ENCODE measurements around the gene SAG. TPM values are rescaled to one million over a fixed set of nuclear protein-coding genes. Genes with fewer than 3 reads are reported as not detected.

Gene SAG
- total RNA-seq, 2 donors from 2014 or later = 0.45 TPM; not detected in 1

DNA sequence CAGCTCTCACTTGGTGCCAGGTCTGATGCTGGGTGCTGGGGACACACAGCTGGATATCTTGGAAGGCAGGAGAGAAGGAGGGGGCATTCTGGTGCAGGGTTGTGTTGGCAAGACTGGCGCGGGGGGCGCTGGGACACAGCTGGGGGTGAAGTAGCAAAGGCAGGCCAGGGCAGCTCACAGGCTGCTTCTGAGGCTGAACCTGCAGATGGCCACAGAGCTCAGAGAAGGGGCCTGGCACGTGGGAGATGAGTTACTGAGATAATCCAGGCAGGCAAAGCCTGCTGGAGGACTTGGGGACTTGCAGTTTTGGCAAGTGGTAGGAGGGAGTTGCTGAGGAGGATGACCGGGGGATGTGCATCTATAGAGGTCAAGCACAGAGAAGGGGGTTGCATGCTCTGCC, 30.4 kb downstream of the SAG start:
- 58% methylated on average over 5 of the region's 5 CpGs for WGBS
- Histone ChIP-seq H3K4me3 (no peak overlapping the region), H3K4me1 (replicated peaks) (no peaks in the 10 kb centered on the region), H3K27me3 (replicated peaks; ENCODE audit: insufficient read depth) (no peaks in the 10 kb centered on the region), H3K36me3 (no peaks in the 10 kb centered on the region), H3K9me3 (no peaks in the 10 kb centered on the region), H3K27ac (no peak overlapping the region)
- TF ChIP-seq POLR2A (IDR thresholded peaks at IDR 0.05) = no peak
- no peak for TF ChIP-seq POLR2AphosphoS5 (IDR thresholded peaks at IDR 0.05)
- TF ChIP-seq, protein P1, sequence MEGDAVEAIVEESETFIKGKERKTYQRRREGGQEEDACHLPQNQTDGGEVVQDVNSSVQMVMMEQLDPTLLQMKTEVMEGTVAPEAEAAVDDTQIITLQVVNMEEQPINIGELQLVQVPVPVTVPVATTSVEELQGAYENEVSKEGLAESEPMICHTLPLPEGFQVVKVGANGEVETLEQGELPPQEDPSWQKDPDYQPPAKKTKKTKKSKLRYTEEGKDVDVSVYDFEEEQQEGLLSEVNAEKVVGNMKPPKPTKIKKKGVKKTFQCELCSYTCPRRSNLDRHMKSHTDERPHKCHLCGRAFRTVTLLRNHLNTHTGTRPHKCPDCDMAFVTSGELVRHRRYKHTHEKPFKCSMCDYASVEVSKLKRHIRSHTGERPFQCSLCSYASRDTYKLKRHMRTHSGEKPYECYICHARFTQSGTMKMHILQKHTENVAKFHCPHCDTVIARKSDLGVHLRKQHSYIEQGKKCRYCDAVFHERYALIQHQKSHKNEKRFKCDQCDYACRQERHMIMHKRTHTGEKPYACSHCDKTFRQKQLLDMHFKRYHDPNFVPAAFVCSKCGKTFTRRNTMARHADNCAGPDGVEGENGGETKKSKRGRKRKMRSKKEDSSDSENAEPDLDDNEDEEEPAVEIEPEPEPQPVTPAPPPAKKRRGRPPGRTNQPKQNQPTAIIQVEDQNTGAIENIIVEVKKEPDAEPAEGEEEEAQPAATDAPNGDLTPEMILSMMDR (IDR thresholded peaks at IDR 0.05) = no peak
- no peak for DNase-seq (ENCODE audit: low spot score)
- intact Hi-C loops (cut with DNase I) = no loop called here

DNA sequence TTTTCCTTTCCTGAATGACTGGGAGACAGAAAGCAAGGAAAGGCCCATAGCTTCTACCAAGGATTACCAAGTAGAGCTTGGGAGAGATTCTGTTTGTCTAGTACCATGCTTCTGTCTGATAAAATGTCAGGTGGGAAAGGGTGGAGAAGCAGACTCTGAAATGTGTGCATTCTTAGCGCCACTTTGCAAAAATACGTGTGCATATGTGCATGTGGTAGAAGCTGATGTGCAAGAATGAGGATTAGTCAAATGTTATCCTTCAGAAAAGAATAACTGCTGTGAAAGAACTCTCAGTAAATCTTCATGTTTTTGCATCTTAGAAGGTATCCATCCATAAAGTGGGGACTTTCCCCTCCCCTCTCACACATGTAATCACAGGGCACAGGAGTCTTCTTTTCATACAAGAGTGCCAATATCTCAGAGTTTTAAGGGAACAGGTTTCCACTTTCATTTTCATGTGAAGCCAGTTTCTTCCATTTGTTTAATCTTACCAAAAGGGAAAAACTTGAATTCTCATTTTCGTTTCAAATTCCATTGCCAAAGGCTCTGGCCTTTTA, 31.3 kb downstream of the SAG start:
- Histone ChIP-seq H3K27me3 (replicated peaks; ENCODE audit: insufficient read depth) (no peaks in the 10 kb centered on the region), H3K4me3 (no peak overlapping the region), H3K4me1 (replicated peaks) (no peaks in the 10 kb centered on the region), H3K27ac (no peak overlapping the region), H3K36me3 (no peaks in the 10 kb centered on the region), H3K9me3 (no peaks in the 10 kb centered on the region)
- intact Hi-C loops (cut with DNase I) = no loop called here
- DNase-seq (ENCODE audit: low spot score) = no peak
- TF ChIP-seq POLR2A (IDR thresholded peaks at IDR 0.05) = no peak
- WGBS = 84% methylated on average over 3 of the region's 3 CpGs

DNA sequence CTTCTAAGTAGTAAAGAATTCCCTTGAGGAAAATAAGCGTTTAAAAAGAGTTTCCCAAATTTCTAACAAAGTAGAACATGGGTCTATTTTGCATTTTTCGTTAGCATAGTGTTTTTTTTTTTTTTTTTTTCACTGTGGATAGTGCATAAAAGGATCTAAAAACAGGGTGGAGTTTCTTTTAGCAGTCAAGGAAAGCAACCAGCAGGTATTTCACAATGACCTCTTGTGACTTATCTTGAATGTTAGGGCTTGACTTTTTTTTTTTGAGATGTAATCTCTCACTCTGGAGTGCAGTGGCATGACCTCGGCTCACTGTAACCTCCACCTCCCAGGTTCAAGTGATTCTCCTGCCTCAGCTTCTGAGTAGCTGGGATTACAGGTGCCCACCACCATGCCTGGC, 31.8 kb downstream of the SAG start:
- no peaks in the 10 kb centered on the region for H3K4me1 ChIP-seq (replicated peaks)
- no peaks in the 10 kb centered on the region for H3K27me3 ChIP-seq (replicated peaks; ENCODE audit: insufficient read depth)
- no peaks in the 10 kb centered on the region for H3K9me3 ChIP-seq
- intact Hi-C loops (cut with DNase I) = no loop called here
- 58% methylated on average over 3 of the region's 3 CpGs for whole genome bisulfite sequencing
- no peaks in the 10 kb centered on the region for H3K36me3 ChIP-seq
- no peak overlapping the region for H3K4me3 ChIP-seq
- H3K27ac ChIP-seq = no peak overlapping the region
- no peak for DNase-seq (ENCODE audit: low spot score)
- TF ChIP-seq POLR2AphosphoS5 (IDR thresholded peaks at IDR 0.05) = no peak
- no peak for TF ChIP-seq POLR2A (IDR thresholded peaks at IDR 0.05)

DNA sequence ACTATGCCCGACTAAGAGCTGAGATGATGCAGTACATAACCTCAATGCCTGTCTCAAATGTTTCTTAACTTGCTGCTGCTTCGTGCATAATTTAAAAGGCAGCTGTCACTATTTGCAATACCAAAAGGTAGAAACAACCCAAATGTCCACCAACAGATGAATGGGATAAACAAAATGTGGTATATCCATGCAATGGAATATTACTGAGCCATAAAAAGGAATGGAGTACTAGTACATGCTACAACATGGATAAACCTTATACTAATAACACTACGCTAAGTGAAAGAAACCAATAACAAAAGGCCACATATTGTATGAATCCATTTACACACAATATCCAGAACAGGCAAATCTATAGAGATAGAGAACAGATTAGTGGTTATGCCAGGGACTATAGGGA, 33.7 kb downstream of the SAG start:
- Histone ChIP-seq H3K4me1 (replicated peaks) (no peaks in the 10 kb centered on the region), H3K9me3 (no peaks in the 10 kb centered on the region), H3K27me3 (replicated peaks; ENCODE audit: insufficient read depth) (no peaks in the 10 kb centered on the region), H3K36me3 (no peaks in the 10 kb centered on the region), H3K4me3 (no peak overlapping the region), H3K27ac (no peak overlapping the region)
- DNase-seq (ENCODE audit: low spot score) = no peak
- intact Hi-C loops (cut with DNase I) = no loop called here
- WGBS = 95% methylated on average over 3 of the region's 3 CpGs
- no peak for TF ChIP-seq POLR2AphosphoS5 (IDR thresholded peaks at IDR 0.05)
- no peak for TF ChIP-seq POLR2A (IDR thresholded peaks at IDR 0.05)
- TF ChIP-seq, protein P1 (IDR thresholded peaks at IDR 0.05) = no peak

DNA sequence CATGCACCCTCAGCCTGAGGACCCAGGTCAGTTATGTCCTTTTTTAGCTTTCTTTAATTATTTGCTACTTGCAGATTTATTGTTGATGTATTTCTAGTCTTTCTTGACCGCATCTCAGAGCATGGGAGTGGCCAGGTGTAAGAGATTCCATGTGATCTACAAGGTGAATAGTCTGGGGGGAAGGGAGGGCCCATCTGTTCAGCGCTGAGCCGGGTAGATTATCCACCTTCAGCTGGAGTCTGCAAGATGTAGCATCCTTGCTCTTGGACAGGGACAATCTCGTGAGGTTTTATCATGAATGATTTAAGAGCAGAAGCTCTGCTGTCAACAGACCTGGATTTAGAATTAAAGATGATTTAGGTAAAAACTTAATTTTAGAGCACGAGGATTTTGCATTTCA, 34.7 kb downstream of the SAG start:
- WGBS = 79% methylated on average over 5 of the region's 5 CpGs
- DNase-seq (ENCODE audit: low spot score) = no peak
- TF ChIP-seq POLR2A (IDR thresholded peaks at IDR 0.05) (no peak), POLR2AphosphoS5 (IDR thresholded peaks at IDR 0.05) (no peak)
- TF ChIP-seq, protein P1 (IDR thresholded peaks at IDR 0.05) = no peak

DNA sequence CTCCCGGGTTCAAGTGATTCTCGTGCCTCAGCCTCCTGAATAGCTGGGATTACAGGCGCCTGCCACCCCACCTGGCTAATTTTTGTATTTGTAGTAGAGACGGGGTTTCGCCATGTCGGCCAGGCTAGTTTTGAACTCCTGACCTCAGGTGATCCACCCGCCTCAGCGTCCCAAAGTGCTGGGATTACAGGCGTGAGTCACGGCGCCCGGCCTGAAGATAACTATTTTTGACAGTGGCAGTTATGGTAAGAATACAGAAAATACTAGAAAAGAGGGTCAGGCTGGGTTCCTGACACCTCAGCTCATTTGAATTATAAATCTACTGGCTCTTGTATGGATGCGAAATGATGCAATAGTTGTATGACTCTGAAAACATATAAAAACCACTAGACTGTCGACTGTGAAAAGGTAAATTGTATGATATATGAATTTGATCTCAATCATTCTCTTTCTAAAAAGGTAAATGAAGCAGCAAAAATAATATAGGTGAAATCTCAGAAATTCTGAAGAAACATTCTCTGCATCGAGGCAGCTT, 35.6 kb downstream of the SAG start:
- H3K27me3 ChIP-seq (replicated peaks; ENCODE audit: insufficient read depth) = no peaks in the 10 kb centered on the region
- no peaks in the 10 kb centered on the region for H3K36me3 ChIP-seq
- no peaks in the 10 kb centered on the region for H3K4me1 ChIP-seq (replicated peaks)
- WGBS = 92% methylated on average over 15 of the region's 15 CpGs
- intact Hi-C loops (cut with DNase I) = no loop called here
- H3K9me3 ChIP-seq = no peaks in the 10 kb centered on the region
- H3K27ac ChIP-seq = no peak overlapping the region
- no peak overlapping the region for H3K4me3 ChIP-seq
- no peak for TF ChIP-seq POLR2AphosphoS5 (IDR thresholded peaks at IDR 0.05)
- TF ChIP-seq POLR2A (IDR thresholded peaks at IDR 0.05) = no peak
- TF ChIP-seq, protein P1 (IDR thresholded peaks at IDR 0.05) = no peak
- no peak for DNase-seq (ENCODE audit: low spot score)

More for the DNA sequence above, 34.7 kb downstream of the SAG start:
- Histone ChIP-seq H3K36me3 (no peaks in the 10 kb centered on the region), H3K9me3 (no peaks in the 10 kb centered on the region), H3K27me3 (replicated peaks; ENCODE audit: insufficient read depth) (no peaks in the 10 kb centered on the region), H3K4me1 (replicated peaks) (no peaks in the 10 kb centered on the region), H3K4me3 (no peak overlapping the region), H3K27ac (no peak overlapping the region)
- intact Hi-C loops (cut with DNase I) = no loop called here
